ENCODE measurements around the gene PLEKHA5.

Gene PLEKHA5

DNA sequence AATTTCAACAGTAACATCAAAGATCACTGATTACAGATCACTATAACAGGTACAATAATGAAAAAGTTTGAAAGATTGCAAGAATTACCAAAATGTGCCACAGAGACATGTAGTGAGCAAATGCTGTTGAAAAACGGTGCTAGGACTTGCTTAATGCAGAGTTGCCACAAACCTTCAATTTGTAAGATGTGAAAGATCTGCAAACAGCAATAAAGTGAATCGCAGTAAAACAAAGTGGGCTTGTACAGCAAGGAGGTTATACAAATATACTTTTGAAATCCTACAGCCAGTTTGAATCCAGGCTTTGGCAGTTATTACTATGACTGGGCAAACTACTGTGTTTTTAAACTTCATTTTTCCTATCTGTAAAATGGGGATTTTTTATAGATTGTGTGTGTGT lies 1.0 kb upstream of the PLEKHA5 start:
- no peak for DNase-seq

DNA sequence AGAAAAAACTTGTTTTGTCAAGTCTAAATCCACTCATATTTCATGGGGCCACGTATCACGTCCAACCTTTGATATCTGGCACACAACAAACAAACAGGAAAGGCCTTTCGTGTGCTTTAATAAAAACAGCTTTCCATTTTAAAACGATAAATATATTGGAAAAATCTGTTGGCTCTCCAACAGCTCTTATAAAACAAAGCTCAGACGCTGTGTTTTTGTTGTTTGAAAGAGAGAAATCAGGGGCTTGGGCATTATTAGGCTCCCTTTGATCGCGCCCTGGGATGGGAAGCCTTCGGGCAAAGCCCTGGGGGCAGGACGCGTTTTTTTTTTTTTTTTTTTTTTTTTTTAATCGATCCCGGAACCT lies 429 bp upstream of the PLEKHA5 start:
- DNase-seq = peak; percentile 75

DNA sequence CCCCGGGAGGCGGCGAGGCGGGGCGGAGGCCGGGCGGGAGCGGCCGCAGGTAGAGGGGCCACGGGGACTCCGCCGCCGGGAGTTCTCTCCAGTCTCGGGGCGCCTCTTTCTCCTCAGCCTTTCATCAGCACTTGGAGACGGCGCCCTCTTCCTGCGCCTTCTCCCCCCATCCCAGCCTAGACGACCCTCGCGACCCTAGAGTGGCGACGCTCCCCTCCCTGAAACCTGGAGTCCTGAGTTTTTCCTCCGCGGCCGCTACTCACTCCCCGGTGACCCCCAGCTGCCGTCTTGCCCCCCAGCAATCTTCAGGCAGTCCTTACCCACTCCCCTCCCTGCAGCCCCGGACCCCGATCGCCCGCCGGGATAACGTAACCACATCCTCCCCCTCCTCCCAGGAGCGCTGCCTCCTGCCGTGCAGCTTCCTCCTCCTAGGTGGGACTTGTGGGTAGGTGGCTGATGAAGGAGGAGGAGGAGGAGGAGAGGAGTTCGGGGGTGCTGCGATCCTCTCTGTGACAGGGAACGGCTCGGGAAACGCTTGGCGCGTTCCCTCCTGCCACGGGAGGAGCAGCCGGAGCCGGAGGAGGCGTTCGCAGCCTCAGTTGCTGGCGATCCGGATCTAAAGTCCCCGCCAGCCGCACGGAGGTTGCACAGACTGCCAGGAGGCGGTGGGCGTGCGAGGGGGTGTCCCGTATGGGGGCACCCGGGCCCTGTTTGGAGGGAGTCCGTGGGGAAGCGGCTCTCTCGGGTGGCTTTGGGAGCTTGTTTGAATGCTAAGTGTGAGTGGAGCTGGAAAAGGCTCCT lies 891 bp downstream of the PLEKHA5 start:
- peak; percentile 31 for DNase-seq

DNA sequence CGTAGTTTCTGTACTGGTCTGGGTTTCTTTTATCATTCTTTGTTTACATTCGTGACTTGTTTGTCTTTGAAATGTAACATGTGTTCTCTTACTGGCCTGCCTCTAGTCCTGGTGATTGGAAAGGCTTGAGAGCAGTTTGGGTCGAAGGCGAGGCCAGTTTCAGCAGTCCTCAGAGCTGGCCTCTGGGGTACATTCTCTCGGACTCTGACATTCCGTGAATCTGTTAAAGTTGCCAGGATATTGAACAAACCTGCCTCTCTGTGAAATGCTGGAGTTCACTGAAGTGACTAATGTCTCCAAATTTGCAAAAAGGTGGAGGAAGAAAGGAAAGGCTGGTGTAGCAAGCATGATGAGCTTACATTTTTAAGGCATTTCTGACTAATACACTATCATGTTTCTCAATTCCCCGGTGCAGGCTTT lies 1.5 kb downstream of the PLEKHA5 start:
- DNase-seq = peak; percentile 31

DNA sequence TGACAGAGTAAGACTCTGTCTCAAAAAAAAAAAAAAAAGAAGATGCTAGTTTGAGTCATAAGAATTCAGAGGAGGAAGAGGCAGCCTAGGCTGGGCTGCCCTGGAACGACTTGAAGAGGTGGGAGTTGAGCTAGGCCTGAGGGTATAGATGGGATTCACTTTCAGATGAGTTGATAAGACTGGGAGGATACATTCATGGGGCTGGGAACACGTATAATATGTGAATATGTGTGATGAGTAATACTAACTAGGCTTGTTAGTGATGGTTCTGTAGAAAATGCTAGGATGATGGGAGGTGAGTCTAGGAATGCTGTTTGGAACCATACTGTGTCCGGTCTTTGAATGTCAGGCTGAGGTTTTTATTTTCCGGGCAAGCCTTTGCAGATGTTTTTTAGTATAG lies 9.0 kb downstream of the PLEKHA5 start:
- no peak for DNase-seq

DNA sequence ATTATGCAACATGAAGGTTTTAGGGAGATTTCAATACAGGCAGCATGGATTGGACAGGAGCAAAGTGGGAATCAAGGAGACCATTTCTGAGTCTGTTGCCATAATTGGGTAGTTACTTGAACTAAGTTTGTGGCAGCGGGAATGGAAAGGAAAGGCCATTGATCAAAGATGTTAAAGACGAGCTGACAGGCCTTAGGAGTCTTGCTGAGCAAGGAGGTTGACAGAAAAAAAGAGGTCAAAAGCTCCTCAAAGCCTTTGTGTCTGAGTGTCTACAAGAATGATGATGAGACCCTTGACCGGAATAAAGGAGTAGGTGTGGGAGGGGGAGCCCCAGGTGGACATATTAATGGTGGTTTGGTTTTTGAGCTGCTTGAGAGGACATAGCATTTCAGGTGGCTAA lies 9.4 kb downstream of the PLEKHA5 start:
- DNase-seq = no peak

DNA sequence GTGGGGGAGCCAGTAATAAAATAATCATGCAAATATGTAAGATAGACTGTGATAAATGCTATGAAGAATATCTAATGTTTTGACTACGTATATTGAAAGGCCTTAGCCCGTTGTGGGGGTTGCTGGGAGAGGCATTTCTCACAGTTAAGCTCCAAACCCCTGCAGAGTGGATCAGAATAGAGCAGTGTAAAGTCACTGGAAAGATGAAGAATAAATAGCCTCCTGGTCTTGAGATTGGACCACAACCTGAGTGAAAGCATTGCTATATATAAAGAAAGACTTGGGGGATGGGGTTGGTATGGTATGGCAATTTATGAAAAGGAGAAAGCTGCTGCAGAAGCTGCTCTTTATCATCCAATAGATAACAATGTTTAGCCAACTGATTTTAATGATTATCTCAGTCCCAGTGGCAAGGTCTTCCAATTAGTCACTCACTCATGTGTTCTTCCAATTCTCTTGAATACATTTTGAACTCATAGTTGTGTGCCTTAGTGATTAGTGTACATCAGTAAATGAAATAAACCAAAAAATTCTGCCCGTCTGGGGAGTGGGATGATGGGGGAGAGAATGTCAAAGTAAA lies 10.2 kb downstream of the PLEKHA5 start:
- no peak for DNase-seq

DNA sequence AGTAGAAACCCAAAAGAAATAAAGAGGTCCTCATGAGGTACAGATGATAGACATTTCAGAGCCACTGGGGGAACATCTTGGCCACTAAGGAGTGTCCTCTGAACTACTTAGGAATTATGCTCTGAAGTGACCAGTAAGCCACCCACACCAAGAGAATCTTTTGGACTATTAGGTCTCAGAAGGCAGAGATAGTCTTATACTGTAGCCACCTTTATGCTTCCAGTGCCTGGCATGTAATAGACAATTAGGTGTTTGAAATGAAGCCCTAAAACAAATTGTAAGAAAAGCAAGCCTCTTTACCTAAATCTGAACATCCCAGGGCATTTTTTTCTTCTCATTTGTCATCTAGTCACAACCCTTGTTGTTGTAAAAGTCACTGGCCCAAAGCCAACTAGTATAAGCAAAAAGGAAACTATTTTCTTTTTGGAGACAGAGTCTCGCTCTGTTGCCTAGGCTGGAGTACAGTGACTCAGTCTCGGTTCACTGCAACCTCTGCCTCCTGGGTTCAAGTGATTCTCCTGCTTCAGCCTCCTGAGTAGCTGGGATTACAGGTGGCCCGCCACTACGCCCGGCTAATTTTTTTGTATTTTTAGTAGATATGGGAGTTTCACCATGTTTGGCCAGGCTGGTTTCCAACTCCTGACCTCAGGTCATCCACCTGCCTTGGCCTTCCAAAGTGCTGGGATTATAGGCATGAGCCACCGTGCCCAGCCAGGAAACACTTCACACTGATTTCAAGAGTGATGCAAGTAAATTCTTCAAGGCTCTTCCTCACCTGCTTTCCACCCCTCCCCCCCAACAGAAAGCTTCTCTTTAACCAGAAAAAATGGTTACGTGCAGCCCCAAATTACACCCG lies 11.1 kb downstream of the PLEKHA5 start:
- no peak for DNase-seq

DNA sequence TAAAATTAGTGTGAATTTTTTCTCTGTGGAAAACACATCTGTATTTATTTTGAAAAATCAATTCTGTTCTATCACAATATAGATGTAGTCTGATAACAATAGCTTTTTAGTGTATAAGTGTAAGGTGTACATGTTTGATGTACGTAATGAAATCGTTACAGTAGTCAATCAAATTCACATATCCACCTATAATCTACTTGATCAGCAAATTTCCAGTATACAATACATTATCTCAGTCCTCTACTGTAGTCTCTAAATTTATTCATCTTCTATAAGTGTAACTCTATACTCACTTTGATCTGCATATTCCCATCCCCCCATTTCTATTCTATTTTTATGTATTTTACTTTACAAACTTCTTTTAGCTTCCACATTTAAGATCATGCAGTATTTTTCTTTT lies 13.0 kb downstream of the PLEKHA5 start:
- DNase-seq = no peak

DNA sequence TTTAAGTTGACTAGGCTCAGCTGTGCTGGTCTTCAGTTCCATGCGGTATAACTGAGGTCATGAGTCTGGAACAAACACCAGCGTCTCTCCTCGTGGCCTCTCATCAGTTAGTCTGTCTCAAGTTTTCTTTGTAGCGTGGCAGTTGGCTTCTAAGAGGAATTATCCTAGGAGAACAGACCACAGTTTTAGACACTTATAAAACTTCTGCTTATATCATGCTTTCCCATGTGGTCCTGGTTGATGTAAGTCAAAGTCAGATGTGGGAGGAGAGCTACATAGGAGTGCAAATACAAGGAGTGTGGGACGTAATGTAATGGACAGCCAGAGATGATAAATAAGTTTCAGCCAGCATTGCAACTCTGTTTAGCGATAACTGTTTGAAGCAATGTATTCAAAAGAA lies 14.8 kb downstream of the PLEKHA5 start:
- DNase-seq = no peak

DNA sequence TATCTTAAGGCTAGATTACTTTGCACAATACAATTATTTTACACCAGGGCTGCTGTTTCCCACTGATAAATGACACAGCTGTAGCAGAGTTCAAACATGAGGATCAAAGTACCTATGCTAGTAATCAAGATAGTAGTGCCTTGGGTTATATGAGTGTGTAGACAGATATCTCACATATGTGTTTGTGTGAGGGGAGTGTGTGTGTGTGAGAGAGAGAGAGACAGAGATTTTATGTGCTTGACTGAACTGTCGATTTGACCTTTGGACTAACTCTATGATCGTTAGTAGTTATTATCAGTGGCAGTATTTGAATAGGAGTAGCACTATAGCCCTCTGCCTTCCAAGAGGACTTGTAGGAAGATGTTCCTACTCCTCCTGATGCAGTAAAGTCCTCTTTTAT lies 15.5 kb downstream of the PLEKHA5 start:
- no peak for DNase-seq

DNA sequence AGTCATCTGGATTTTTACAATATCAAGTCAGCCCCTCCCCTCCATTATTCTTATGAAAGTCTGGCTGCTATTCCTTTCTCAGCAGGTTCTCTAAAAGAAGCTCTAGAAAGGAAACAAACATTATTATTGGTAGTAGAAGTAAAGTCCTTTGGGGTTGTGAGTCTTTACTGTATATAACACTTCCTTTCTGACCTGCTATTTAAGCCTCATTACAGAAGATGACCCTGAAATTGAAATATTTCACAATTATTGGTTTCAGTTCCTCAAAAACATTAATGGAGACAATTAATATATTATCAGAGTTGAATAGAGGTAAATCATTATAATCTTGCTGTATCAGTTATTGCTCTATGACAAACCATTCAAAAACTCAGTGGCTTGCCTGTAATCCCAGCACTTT lies 19.3 kb downstream of the PLEKHA5 start:
- DNase-seq = no peak

DNA sequence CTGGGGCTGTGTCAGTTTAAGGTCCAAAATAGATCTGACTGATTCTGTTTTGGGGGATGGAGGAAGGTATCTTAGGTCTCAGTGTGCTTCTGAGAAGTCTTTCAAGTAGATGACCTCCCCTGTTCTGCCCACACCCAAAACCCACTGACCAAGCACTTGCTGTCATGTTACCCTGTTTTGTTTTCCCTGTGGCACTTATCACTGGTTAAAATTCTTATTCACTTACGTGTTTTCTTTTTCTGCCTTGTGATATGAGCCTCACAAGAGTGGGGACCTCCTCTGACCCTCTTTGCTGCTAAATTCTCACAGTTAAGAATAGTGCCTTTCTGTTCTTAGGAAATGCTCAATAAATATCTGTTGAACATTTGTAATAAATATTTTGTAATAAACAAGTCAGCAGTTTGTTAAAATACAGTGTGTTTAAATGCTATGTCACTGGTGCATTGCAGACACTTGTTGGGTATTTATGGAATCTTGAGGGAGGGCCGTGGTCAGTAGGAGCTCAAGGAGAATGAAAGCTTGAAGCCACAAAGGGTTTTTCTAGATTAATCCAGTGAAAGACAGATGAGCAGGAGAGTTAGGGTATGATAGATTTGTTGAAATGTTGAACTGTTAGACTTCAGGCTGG lies 20.9 kb downstream of the PLEKHA5 start:
- no peak for DNase-seq

DNA sequence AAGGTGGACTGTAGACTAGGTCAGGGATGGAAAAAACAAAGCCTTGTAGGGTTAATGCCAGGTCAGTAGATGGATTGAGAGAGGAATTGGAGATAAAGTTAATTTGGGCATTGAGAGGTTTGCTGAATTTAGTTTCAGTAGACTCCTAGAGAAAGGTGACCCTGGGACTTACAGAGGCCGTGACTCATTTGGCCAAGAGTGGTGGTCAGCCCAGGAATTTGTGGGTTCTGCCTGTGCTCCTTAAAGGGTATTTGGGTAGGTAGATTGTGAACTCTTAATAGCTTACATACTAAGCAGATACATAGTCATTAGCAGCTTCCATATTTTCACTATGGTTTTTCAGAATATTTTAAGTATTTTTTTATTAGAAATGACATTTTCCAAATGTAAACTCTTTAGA lies 21.8 kb downstream of the PLEKHA5 start:
- no peak for DNase-seq

DNA sequence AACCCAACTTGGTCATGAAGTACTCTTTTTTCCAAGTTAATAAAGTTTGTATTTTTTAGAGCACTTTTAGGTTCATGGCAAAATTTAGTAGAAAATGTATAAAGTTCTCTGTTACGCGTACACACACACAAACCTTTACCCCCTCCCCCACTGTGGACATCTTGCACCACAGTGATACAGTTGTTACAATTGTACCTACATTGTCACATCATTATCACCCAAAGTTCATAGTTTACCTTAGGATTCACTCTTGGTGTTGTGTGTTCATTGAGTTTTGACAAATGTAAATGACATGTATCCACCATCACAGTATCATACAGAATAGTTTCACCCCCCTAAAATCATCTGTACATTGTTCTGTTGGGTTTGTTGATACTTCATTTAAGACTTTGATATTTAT lies 23.9 kb downstream of the PLEKHA5 start:
- DNase-seq = no peak

DNA sequence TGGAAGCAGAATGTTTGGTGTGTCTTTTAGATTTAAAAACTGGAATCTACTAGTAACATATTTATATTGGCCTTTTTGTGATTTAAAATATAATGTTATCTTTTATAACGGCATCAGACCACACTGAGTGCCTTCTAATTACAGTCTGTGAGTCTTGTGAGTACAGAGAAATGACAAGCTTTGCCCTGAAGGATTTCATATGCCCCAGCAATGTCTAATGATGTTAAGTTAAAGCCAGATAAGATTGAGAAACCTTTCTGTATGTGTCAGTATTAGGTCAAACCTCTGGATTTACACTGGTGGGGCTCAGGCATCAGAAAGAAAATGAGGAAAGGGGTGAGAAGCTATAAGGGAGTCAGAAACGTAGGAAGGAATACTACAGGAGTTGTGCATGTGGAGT lies 25.2 kb downstream of the PLEKHA5 start:
- DNase-seq = no peak

DNA sequence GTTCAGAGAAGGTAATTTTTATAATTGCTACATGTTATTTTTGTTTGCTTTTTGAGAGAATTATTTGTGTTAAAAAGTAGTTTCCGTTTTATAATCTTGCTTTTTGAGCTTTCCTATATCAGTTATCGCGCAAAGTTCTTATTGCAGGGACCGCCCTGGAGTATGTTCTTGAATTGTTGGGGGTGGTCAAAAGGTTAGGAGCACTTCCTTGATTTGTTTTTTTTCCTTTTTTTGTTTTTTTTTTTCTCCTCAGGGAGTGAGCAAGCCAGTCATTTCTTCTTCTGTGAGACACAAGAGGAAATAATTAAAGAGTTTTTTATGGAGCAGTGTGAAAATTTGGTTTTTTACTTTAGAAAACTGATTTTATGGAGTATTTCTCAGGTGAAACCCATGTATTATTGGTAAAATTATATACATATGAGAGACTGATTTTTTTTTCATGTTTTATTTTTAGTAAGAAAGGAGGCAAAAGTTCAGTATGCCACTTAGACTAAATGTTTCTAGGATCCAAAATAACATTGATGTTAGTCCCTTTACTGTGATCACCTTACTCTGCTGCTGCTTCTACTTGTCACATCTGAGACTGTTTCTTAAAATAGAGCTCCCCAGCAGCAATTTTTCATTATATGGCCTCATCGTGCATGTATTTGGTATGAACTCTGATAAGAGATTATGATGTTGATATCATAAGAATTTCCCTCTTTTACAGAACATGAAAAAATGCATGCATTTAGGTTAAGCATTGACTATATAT lies 26.6 kb downstream of the PLEKHA5 start:
- DNase-seq = no peak

DNA sequence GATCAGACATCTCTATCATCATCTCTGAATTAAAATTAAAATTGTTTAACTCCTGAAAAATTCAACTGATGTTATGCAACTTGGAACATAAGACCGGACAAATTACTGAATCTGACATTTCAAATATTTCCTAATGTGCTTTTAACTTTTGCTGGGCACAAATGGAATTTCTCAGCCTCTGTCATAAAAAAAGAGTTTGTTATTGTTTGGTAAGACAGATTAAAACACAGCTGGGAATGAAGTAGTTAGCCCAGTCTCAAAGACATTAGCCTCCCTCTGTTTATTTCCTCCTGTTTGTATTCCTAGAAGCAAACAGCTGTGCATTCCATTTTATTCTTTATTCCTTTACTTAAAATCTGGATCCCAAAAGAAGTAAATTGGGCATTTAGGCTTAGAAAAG lies 29.4 kb downstream of the PLEKHA5 start:
- DNase-seq = no peak

DNA sequence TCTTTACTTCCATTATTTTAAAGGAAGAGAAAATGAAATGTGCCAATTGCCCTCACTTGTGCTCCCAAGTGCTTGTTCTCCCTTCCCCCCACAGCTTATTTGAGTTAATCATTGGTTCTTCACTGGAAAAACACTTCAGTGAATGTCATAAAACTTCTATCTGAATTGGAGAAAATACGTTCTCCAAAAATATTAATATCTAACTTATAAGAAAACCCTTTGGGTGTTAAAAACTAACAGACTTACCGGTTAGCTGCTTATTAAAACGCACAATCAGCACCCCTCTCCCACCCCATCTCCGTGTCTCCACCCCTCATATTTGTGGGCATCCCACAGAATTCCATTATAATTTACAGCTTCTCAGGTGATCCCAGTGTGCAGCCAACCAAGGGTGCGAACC lies 31.7 kb downstream of the PLEKHA5 start:
- DNase-seq = no peak

DNA sequence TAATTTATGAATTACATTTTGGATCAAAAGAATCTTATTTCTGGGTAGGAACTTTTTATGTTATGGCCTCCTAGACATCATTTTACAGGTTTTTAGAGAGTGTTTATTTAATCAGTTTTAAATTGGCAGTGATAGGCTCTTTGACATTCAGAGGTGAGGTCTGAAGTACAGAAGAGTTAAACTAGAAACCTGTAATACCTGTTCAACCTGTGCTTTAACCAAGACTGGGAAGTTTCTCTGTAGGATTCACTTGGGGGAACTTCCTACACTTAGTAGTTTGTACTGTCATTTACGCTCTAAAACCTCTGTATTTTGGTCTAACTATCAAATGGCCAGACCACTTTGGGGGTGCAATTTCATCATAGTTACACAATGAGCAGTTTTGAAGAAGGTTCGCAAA lies 35.9 kb downstream of the PLEKHA5 start:
- DNase-seq = peak; percentile 79

DNA sequence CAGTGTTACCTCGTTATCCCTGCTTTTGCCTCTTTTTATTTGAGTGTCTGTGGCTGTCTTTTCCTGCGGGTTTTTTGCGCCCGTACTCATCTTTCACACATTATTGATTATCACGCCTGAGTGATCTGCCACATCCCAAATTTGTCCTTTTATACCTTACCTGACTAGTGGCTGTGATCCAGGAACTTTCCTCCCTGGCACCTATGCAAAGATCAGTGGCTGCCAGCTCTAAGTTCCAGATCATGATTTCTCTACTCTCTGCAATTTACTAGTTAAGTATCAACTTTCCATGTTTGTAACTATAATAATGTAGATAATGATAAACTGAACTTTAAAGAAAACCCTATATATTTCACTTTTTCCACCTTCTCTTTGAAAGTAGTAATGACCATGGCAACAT lies 36.9 kb downstream of the PLEKHA5 start:
- no peak for DNase-seq

DNA sequence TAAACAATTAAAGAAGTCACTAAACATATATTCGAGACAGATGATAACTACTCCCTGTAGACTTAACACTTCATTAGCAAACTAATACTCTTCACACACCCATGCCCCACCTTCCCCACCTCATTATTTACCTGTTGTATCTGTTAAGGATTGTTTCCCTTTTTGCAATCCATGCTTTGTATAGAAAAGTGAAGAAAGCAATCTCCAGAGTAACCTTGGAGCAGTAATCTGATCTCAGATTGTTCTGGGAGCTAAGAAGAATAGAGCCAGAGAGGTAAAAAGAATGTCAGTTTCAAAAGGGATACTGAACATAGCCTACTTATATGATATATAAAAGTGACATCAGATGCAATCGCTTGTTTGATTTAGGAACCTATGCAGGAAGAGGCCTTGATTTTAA lies 37.4 kb downstream of the PLEKHA5 start:
- no peak for DNase-seq

DNA sequence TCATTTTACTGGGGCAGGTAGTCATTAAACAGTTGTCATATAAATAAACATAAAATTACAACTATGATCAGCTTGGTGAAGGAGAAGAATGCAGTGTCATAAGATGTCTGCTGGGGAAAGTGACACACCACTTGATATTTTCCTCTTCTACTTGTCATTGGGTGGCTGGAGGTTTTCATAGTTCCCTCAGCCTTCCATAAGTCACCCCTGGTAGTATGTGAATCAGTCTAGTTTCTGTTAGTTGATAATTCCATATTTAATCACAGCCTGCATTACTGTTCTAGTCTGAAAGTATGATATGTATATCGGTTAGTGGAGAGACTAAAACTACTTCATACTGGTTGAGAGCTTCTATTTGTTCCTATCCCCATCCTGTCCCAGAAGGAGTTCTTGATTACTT lies 38.2 kb downstream of the PLEKHA5 start:
- no peak for DNase-seq

Measured in NCI-H510A treated with DMSO at 0.1 percent for 48 hours (cell line).